Adrenal gland (tissue), 12 donors: Measurements from ENCODE around the gene RBBP5. TPM values are rescaled to one million over a fixed set of nuclear protein-coding genes. Genes with fewer than 3 reads are reported as not detected.

Experiments
- DNase-seq, 7 donors: peaks; one replicate each; pipeline ENCODE4 v3.0.0-alpha.2; 2019 to 2020
- H3K27ac ChIP-seq, 5 donors: fragments of 200-600 bp; sonication (generic) in 4 of 5; 1 replicate in 3 of 5; 2 replicates in 2 of 5; pipeline versions ENCODE4 v1.5.1 to v1.8.0; 2016 to 2020; ENCODE audit warnings: mild to moderate bottlenecking in 1 of 5
- H3K27me3 ChIP-seq: fragments of 200-600 bp; 2 replicates; pipeline ENCODE4 v1.8.0; 2021
- H3K36me3 ChIP-seq, 2 donors: fragments of 200-600 bp; replicated peaks in 1 of 2; 1 replicate in 1 of 2; 2 replicates in 1 of 2; pipeline versions ENCODE4 v1.5.1 to v1.8.0; 2018 to 2022
- H3K4me1 ChIP-seq, 2 donors: fragments of 200-600 bp; replicated peaks in 1 of 2; 1 replicate in 1 of 2; 2 replicates in 1 of 2; pipeline versions ENCODE4 v1.5.1 to v1.8.0; 2018 to 2021
- H3K4me3 ChIP-seq, 4 donors: fragments of 200-600 bp; sonication (generic) in 3 of 4; one replicate each; pipeline ENCODE4 v1.5.1; 2016 to 2018
- H3K9me3 ChIP-seq, 3 donors: fragments of 200-600 bp; sonication (generic) in 1 of 3; replicated peaks in 1 of 3; 1 replicate in 2 of 3; 2 replicates in 1 of 3; pipeline versions ENCODE4 v1.5.1 to v1.8.0; 2016 to 2021
- CTCF ChIP-seq, 6 experiments: fragments of 450-650 bp in 4 of 6; fragments of 200-600 bp in 2 of 6; sonication (generic) in 1 of 6; IDR thresholded peaks; 1 replicate in 5 of 6; 2 replicates in 1 of 6; pipeline versions ENCODE4 v1.5.1 to v1.8.0; 2016 to 2021; ENCODE audit warnings: antibody characterized with exemption in 6 of 6, mild to moderate bottlenecking in 2 of 6, moderate library complexity in 1 of 6
- POLR2A ChIP-seq, 2 donors: fragments of 450-650 bp; IDR thresholded peaks; one replicate each; pipeline ENCODE4 v1.6.1; 2017; ENCODE audit warnings: antibody characterized with exemption in 2 of 2, mild to moderate bottlenecking in 2 of 2, moderate library complexity in 1 of 2
- WGBS, 4 donors: extraction: QIAGEN DNeasy Blood & Tissue Kit in 2 of 4; methylation state at CpG; one replicate each; pipeline versions ENCODE4 v1.1.5 to v1.1.7; 2013 to 2017; 5-methylcytosine and 5-hydroxymethylcytosine counted together
- intact Hi-C, 2 donors: fragments of 100-400 bp; cut with DNase I; formaldehyde crosslinking; loops; one replicate each; pipeline versions ENCODE4 v1.14.1 to v1.15.0; 2022 to 2023
- polyA plus RNA-seq, 3 donors: library from polyadenylated mRNA; stranded (reverse); fragments of 200-250 nt in 2 of 3; fragments of 350-450 nt in 1 of 3; fragmentation: Illumina TruSeq in 1 of 3; extraction: RNeasy Lipid Tissue Mini Kit (QIAGEN cat#74804) in 1 of 3; gene quantifications; one replicate each; pipeline ENCODE4 v1.2.3, GENCODE V29; 2013 to 2014
- total RNA-seq, 9 donors: library from RNA; depleted of rRNA in 4 of 9; stranded (reverse); fragments of >200 nt in 4 of 9; fragments of 120-200 nt in 1 of 9; fragmentation: NEBNext Ultra II Directional in 1 of 9; extraction: Animal tissue kit (Norgen Biotek cat#: 25700) in 1 of 9; gene quantifications; one replicate each; pipeline versions ENCODE4 v1.1.0 to v1.2.4, GENCODE V29; 2013 to 2023
- donor health status: healthy with polysubstance abuse.
- donor health status: Bipolar disorder and iron deficiency.
- donor health status: DM: yes; HTN: yes; CAD: no.
- donor health status: DM: no; HTN: no; CAD: no.
- donor health status: DM: no; HTN: no; CAD: no.
- donor health status: DM: yes; HTN: yes; CAD: no.

The RBBP5 gene
- total and polyA plus RNA-seq, 12 donors: 4.7 to 26.0 (median 18.3) TPM

GRCh38 chr1:205058853-205059252, 62.9 kb downstream of the RBBP5 start:
- WGBS, 4 donors: 93 to 97% (median 95%) methylated on average over 12 of the region's 12 CpGs
- TF ChIP-seq CTCF (IDR thresholded peaks at IDR 0.05) (no peak), POLR2A (IDR thresholded peaks at IDR 0.05) (no peak)
- Histone ChIP-seq H3K36me3 (no peaks in the 10 kb centered on the region), H3K4me3 (no peak overlapping the region), H3K9me3 (no peaks in the 10 kb centered on the region), H3K27ac (no peak overlapping the region), H3K27me3 (no peaks in the 10 kb centered on the region), H3K4me1 (no peaks in the 10 kb centered on the region)
- DNase-seq: no peak
- intact Hi-C loops: no loop called here

GRCh38 chr1:205057808-205058575, 63.8 kb downstream of the RBBP5 start:
- intact Hi-C loops: no loop called here
- DNase-seq: no peak
- Histone ChIP-seq H3K27ac (no peak overlapping the region), H3K4me3 (no peak overlapping the region), H3K27me3 (no peaks in the 10 kb centered on the region), H3K4me1 (no peaks in the 10 kb centered on the region), H3K9me3 (no peaks in the 10 kb centered on the region), H3K36me3 (no peaks in the 10 kb centered on the region)
- TF ChIP-seq POLR2A (IDR thresholded peaks at IDR 0.05) (no peak), CTCF (IDR thresholded peaks at IDR 0.05) (no peak)
- 88 to 93% (median 91%) methylated on average over 8 to 19 of the region's 19 CpGs for WGBS, 4 donors

GRCh38 chr1:205056956-205057568, 64.7 kb downstream of the RBBP5 start:
- Histone ChIP-seq H3K4me3 (no peak overlapping the region), H3K36me3 (no peaks in the 10 kb centered on the region), H3K27ac (no peak overlapping the region), H3K9me3 (no peaks in the 10 kb centered on the region), H3K27me3 (no peaks in the 10 kb centered on the region), H3K4me1 (no peaks in the 10 kb centered on the region)
- no peak for TF ChIP-seq CTCF (IDR thresholded peaks at IDR 0.05)
- TF ChIP-seq POLR2A (IDR thresholded peaks at IDR 0.05): no peak
- 91 to 94% (median 93%) methylated on average over 5 to 6 of the region's 6 CpGs for WGBS, 4 donors
- DNase-seq: no peak
- intact Hi-C loops: no loop called here

- Histone ChIP-seq H3K27ac (no peak overlapping the region), H3K4me3 (no peak overlapping the region), H3K4me1 (no peaks in the 10 kb centered on the region), H3K9me3 (no peaks in the 10 kb centered on the region), H3K36me3 (no peaks in the 10 kb centered on the region), H3K27me3 (no peaks in the 10 kb centered on the region)
- WGBS, 4 donors: 81 to 89% (median 85%) methylated on average over 13 of the region's 13 CpGs
- TF ChIP-seq CTCF (IDR thresholded peaks at IDR 0.05) (no peak), POLR2A (IDR thresholded peaks at IDR 0.05) (no peak)
- intact Hi-C loops: no loop called here
- DNase-seq: no peak
Observed at GRCh38 chr1:205056188-205056611, 65.6 kb downstream of the RBBP5 start.
